Measurements from ENCODE around the gene SAA1. TPM values are rescaled to one million over a fixed set of nuclear protein-coding genes. Genes with fewer than 3 reads are reported as not detected.

The SAA1 gene
- total RNA-seq, 2 donors from 2014 or later = not detected

GRCh38 chr11:18307461-18308139 lies 41.5 kb downstream of the SAA1 start:
- DNase-seq (no peak), ATAC-seq (no peak)
- H3K4me1 Mint-ChIP-seq = no peaks in the 10 kb centered on the region
- no peaks in the 10 kb centered on the region for H3K9me3 ChIP-seq (ENCODE audit: control insufficient read depth, low read length, poor library complexity, severe bottlenecking)
- peaks cover 8% of the 10 kb centered on the region for H3K36me3 Mint-ChIP-seq (ENCODE audit: low read depth)
- no peaks in the 10 kb centered on the region for H3K27me3 Mint-ChIP-seq
- H3K27ac Mint-ChIP-seq = peak overlapping the region; percentile 37
- no peak overlapping the region for H3K4me3 Mint-ChIP-seq

GRCh38 chr11:18308242-18308641 lies 42.2 kb downstream of the SAA1 start:
- H3K9me3 ChIP-seq (ENCODE audit: control insufficient read depth, low read length, poor library complexity, severe bottlenecking) = no peaks in the 10 kb centered on the region
- no peak for DNase-seq
- ATAC-seq = no peak
- Mint-ChIP-seq H3K4me3 (no peak overlapping the region), H3K27me3 (no peaks in the 10 kb centered on the region), H3K4me1 (no peaks in the 10 kb centered on the region), H3K36me3 (ENCODE audit: low read depth) (peaks cover 5% of the 10 kb centered on the region), H3K27ac (no peak overlapping the region)

- Mint-ChIP-seq H3K27me3 (no peaks in the 10 kb centered on the region), H3K4me1 (no peaks in the 10 kb centered on the region), H3K27ac (no peak overlapping the region), H3K4me3 (no peak overlapping the region), H3K36me3 (ENCODE audit: low read depth) (peaks cover 4% of the 10 kb centered on the region)
- no peaks in the 10 kb centered on the region for H3K9me3 ChIP-seq (ENCODE audit: control insufficient read depth, low read length, poor library complexity, severe bottlenecking)
- no peak for DNase-seq
- no peak for ATAC-seq
These were observed 43.6 kb downstream of the SAA1 start for GRCh38 chr11:18309691-18310090.

DNA sequence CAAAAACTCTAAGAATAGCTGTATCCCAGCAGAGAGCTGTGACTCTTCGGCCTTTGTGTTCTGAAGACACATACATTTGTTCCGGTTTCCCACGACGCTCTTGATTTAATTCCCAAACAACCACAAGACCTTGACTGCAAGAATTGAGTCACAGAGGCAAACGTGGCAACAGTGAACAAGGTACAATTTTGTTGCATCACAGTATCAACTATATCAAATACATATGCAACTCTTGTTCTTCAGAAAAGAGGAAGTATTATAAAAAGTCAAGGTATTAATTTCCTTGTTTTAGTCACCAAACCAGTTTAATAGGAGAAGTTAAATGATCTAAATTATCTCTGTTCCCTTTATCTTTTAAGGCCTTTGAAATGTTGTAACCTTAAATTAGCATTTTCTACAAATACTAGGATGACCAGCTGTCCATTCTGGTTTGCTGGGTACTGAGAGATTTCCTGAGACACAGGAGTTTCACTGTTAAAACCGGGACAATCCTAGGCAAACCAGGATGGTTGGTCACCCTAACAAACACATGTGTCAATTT lies 44.8 kb downstream of the SAA1 start:
- DNase-seq (no peak), ATAC-seq (no peak)
- H3K4me3 Mint-ChIP-seq = no peak overlapping the region
- H3K4me1 Mint-ChIP-seq = peaks cover 5% of the 10 kb centered on the region
- no peaks in the 10 kb centered on the region for H3K27me3 Mint-ChIP-seq
- H3K36me3 Mint-ChIP-seq (ENCODE audit: low read depth) = peaks cover 2% of the 10 kb centered on the region
- no peaks in the 10 kb centered on the region for H3K9me3 ChIP-seq (ENCODE audit: control insufficient read depth, low read length, poor library complexity, severe bottlenecking)
- H3K27ac Mint-ChIP-seq = peak overlapping the region; percentile 39

DNA sequence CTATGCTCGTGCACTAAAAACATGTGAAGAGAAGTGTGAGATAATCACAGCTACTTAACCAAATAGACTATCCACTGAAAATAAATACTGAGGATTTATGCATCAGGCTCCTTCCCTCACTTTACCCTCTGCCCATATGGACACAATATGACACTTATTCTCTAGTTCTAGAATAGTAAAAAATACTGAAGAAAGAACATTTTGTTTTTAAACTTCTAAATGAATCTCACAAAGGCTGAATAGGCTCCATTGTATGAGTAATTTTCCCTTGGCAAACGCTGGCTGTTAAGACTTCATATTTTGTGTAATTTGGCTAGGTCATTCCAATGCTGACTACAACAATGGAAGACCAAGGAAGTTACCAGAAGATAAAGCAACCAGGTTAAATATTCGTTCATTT lies 45.9 kb downstream of the SAA1 start:
- H3K4me1 Mint-ChIP-seq = peaks cover 5% of the 10 kb centered on the region
- no peaks in the 10 kb centered on the region for H3K36me3 Mint-ChIP-seq (ENCODE audit: low read depth)
- DNase-seq (no peak), ATAC-seq (no peak)
- H3K4me3 Mint-ChIP-seq = no peak overlapping the region
- H3K27ac Mint-ChIP-seq = no peak overlapping the region
- no peaks in the 10 kb centered on the region for H3K9me3 ChIP-seq (ENCODE audit: control insufficient read depth, low read length, poor library complexity, severe bottlenecking)
- H3K27me3 Mint-ChIP-seq = no peaks in the 10 kb centered on the region

DNA sequence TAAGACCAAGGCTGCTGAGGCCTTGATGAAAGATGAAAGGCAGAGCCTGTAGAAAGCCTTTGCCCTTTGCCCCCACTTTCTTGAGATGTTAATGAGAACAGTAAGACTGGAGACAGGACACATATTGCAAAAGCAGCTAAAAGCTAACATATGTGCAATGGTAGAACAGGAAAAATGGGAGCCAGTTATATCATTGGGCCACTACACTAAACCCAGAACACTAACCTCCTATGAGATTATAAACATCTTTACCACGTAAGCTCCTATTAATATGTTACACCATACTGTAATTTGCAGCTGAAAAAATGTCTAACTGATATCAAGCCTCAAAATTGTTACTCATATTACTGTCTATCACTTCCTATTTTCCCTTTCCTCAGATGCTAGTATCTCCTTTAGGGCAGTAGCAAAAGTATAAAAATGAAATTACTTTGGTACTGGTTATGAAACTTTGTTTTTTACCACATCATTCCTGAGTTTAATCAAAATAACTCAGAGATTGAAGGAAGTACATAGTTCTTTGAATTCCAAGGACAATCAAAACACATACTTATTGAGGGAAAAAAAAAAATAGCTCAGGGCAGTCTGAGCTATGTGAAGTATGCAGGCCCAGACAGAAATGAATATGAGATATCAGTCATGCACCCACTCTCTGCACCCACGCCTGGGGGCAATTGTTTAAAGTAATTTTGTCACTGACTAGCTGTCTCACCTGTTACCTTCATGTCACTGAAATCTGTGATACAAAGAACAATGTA lies 46.8 kb downstream of the SAA1 start:
- DNase-seq (no peak), ATAC-seq (no peak)
- Mint-ChIP-seq H3K27me3 (no peaks in the 10 kb centered on the region), H3K27ac (no peak overlapping the region), H3K36me3 (ENCODE audit: low read depth) (no peaks in the 10 kb centered on the region), H3K4me3 (no peak overlapping the region), H3K4me1 (peaks cover 5% of the 10 kb centered on the region)
- no peaks in the 10 kb centered on the region for H3K9me3 ChIP-seq (ENCODE audit: control insufficient read depth, low read length, poor library complexity, severe bottlenecking)

GRCh38 chr11:18313965-18314763 lies 48.1 kb downstream of the SAA1 start:
- H3K9me3 ChIP-seq (ENCODE audit: control insufficient read depth, low read length, poor library complexity, severe bottlenecking) = no peaks in the 10 kb centered on the region
- Mint-ChIP-seq H3K36me3 (ENCODE audit: low read depth) (no peaks in the 10 kb centered on the region), H3K27me3 (no peaks in the 10 kb centered on the region), H3K4me1 (peaks cover 11% of the 10 kb centered on the region), H3K4me3 (no peak overlapping the region), H3K27ac (no peak overlapping the region)
- ATAC-seq (no peak), DNase-seq (no peak)

DNA sequence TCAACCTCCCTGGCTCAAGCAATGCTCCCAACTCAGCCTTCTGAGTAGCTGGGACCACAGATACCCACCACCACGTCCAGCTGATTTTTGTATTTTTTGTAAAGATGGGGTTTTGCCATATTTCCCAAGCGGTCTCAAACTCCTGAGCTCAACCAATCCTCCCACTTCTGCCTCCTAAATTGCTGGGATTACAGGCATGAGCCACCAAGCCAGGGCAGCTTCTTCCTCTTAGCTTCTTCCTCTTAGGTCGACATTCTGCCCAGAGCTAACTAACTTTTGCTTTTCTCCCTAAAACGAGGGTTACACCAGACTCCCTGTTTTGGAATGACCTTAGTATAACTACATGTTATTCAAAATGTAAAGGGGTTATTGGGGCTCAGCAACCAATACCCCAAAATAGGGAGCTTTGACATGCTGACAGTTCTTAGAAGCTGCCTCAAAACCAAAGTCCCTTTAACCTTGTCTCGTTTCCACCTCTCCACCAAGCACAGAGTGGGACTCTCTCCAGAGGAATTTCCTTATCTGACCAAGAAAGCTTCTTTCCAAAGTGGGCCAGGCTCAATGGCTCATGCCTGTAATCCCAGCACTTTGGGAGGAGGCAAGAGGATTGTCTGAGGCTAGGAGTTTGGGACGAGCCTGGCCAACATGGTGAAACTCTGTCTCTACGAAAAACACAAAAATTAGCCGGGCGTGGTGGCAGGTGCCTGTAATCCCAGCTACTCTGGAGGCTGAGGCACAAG lies 48.9 kb downstream of the SAA1 start:
- Mint-ChIP-seq H3K27me3 (no peaks in the 10 kb centered on the region), H3K4me1 (peaks cover 19% of the 10 kb centered on the region), H3K27ac (no peak overlapping the region), H3K4me3 (no peak overlapping the region), H3K36me3 (ENCODE audit: low read depth) (no peaks in the 10 kb centered on the region)
- no peak for ATAC-seq
- DNase-seq = no peak
- H3K9me3 ChIP-seq (ENCODE audit: control insufficient read depth, low read length, poor library complexity, severe bottlenecking) = no peaks in the 10 kb centered on the region

GRCh38 chr11:18315893-18316292 lies 49.8 kb downstream of the SAA1 start:
- H3K4me3 Mint-ChIP-seq = no peak overlapping the region
- ATAC-seq = no peak
- H3K27ac Mint-ChIP-seq = no peak overlapping the region
- no peaks in the 10 kb centered on the region for H3K36me3 Mint-ChIP-seq (ENCODE audit: low read depth)
- no peaks in the 10 kb centered on the region for H3K9me3 ChIP-seq (ENCODE audit: control insufficient read depth, low read length, poor library complexity, severe bottlenecking)
- H3K4me1 Mint-ChIP-seq = peaks cover 24% of the 10 kb centered on the region
- DNase-seq = no peak
- H3K27me3 Mint-ChIP-seq = no peaks in the 10 kb centered on the region

DNA sequence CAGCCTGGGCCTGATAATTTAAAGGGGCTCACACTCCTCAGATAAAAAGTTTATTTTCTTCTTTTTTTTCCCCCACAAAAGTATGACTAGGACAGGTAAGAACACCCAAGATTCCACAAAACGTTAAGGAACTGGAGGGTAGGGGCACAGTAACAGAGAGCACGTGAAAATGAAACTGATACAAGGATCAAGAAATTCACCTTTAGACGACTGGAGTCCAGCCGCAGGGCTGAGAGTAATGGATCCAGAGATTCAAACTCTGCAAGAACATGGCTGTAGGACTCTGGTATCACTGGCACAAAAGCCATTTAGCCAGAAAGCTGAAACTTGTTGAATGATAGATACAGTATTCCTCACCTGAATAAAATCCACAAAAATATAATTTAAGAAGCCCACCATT lies 51.5 kb downstream of the SAA1 start:
- Mint-ChIP-seq H3K27me3 (no peaks in the 10 kb centered on the region), H3K36me3 (ENCODE audit: low read depth) (no peaks in the 10 kb centered on the region), H3K4me1 (peaks cover 38% of the 10 kb centered on the region), H3K27ac (no peak overlapping the region), H3K4me3 (no peak overlapping the region)
- DNase-seq (no peak), ATAC-seq (no peak)
- no peaks in the 10 kb centered on the region for H3K9me3 ChIP-seq (ENCODE audit: control insufficient read depth, low read length, poor library complexity, severe bottlenecking)

All from T-helper 17 cell (primary cell).